Omental fat pad (tissue), 4 donors: ENCODE measurements around the gene ATP5PO. TPM values are rescaled to one million over a fixed set of nuclear protein-coding genes. Genes with fewer than 3 reads are reported as not detected.

Experiments used
- ATAC-seq: fragments of 150-250 bp; one replicate; pipeline ENCODE4 v1.9.1; 2016; ENCODE audit warnings: mild to moderate bottlenecking, moderate library complexity; ENCODE audit not compliant: low FRiP score
- DNase-seq: peaks from one replicate; pipeline ENCODE4 v3.0.0-alpha.2; 2019; ENCODE audit warnings: low spot score
- CTCF ChIP-seq, 3 donors: fragments of 450-650 bp; IDR thresholded peaks; one replicate each; pipeline ENCODE4 v1.5.1; 2016 to 2017; ENCODE audit warnings: antibody characterized with exemption in 3 of 3, mild to moderate bottlenecking in 3 of 3, moderate library complexity in 2 of 3
- total RNA-seq, 4 donors: library from RNA; depleted of rRNA; stranded (reverse); fragments of >200 nt; gene quantifications; one replicate each; pipeline ENCODE4 v1.1.0, GENCODE V29; 2016

Gene ATP5PO
- total RNA-seq, 4 donors from 2014 or later = 143 to 223 (median 219) TPM

DNA sequence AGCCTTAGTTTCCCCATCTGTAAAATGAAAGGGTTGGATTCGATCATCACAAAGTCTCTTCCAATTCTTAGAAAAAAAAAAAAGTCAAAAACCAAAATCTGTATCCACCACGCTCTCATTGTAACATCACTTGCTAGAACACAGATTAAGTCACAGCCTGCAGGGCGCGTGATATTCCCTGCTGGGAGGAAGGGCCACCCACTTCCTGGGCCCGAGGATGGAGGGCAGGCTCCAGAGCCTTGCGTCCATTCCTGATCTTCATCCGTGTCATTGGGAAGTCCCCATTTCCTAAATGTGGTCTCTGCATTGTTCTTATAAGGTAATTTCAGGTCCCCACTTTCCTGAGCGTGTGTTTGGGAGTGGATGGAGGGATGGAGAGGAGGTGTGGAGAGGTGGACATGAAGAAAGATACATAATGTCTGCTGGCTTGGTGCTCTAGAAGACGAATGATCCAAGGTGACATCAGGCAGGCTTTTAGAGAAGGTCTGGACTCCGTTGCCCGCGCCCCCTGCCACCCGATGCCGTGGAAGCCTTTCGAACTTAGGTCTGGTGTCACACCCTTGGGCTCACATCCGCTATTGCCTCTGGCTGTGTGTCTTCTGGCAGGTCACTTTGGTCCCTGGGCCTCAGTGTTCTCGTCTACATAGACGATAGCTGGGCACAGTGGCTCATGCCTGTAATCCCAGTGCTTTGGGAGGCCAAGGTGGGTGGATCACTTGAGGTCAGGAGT lies 56.1 kb downstream of the ATP5PO start:
- ATAC-seq = no peak
- no peak for TF ChIP-seq CTCF (IDR thresholded peaks at IDR 0.05)
- DNase-seq = no peak

GRCh38 chr21:33858667-33859372 lies 56.8 kb downstream of the ATP5PO start:
- no peak for TF ChIP-seq CTCF (IDR thresholded peaks at IDR 0.05)
- DNase-seq = no peak

GRCh38 chr21:33857846-33858666 lies 57.5 kb downstream of the ATP5PO start:
- no peak for DNase-seq
- ATAC-seq = no peak
- no peak for TF ChIP-seq CTCF (IDR thresholded peaks at IDR 0.05)

More at GRCh38 chr21:33858667-33859372, 56.8 kb downstream of the ATP5PO start:
- no peak for ATAC-seq

DNA sequence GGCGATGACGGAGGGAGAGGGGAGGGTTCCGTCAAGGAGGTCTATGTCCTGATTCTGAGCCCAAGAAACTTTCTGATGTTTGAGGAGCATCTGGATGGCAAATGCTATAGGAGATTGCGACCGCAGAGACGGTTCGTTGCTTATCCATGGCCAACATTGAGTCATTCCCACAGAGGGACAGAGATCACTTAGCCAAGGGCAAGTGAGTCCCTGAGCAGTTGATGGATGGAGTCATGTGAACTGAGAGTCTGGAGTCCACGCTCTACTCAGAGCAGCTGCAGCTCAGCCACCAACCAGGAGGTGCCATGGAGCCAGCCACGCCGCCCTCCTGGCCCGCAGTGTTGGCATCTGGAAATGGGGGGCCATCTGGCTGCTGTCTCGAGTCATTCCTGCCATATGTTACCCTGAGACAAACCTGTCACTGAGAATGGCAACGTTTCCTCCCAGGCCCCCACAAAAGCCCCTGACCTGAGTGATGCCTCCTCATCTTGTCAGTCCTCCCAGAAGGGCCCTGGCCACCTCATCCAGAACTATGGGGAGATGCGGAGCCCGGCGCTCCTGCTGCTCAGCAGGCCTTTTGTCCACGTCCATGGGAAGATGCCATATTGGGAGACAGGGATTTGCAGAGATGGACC lies 58.6 kb downstream of the ATP5PO start:
- TF ChIP-seq CTCF (IDR thresholded peaks at IDR 0.05) = no peak
- ATAC-seq (no peak), DNase-seq (no peak)

DNA sequence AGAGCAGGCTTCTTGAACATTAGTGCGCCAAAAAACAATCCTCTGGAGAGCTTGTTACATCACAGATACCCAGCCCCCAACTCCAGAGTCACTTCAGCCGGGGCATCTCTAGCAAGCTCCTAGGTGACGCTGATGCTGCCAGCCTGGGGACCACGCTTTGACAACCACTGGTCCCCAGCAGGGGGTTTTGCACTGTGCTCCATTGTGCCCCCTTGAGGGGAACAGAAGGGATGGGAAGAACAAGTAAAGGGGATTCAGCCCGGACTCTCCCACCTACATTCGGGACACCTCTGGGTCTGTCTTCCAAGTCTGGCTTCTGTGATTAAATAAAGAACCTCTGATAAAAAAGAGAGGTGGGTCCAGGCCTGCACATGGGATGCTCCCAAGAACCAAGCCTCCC lies 60.4 kb downstream of the ATP5PO start:
- TF ChIP-seq CTCF (IDR thresholded peaks at IDR 0.05) = no peak
- no peak for DNase-seq

GRCh38 chr21:33854604-33855003 lies 61.0 kb downstream of the ATP5PO start:
- TF ChIP-seq CTCF (IDR thresholded peaks at IDR 0.05) = no peak
- DNase-seq (no peak), ATAC-seq (no peak)

More for the DNA sequence above, 60.4 kb downstream of the ATP5PO start:
- ATAC-seq = no peak

Other genes starting within 250 kb of the ATP5PO start
- gene MRPS6, start 157.8 kb upstream of the ATP5PO start, total RNA-seq = 10 to 100 TPM; 25.4 to 28.0 (median 26.1) TPM
- 10 to 100 TPM; 14.3 to 30.1 (median 20.2) TPM for gene SLC5A3, start 157.8 kb upstream of the ATP5PO start, total RNA-seq